HG03025 (cell line): ENCODE data around the gene CDH23.

Source experiments
- ATAC-seq: cut with Tn5 transposase; IDR thresholded peaks from one replicate; pipeline ENCODE4 v1.9.1; 2021; ENCODE audit warnings: mild to moderate bottlenecking, moderate library complexity; ENCODE audit not compliant: unreplicated experiment, low FRiP score

The CDH23 gene

GRCh38 chr10:71437537-71438092, 40.9 kb downstream of the CDH23 start:
- ATAC-seq = no peak

GRCh38 chr10:71438761-71439160, 42.0 kb downstream of the CDH23 start:
- no peak for ATAC-seq

- no peak for ATAC-seq
Measured at GRCh38 chr10:71439670-71440425, 43.1 kb downstream of the CDH23 start.

GRCh38 chr10:71440506-71441035, 43.9 kb downstream of the CDH23 start:
- no peak for ATAC-seq

- no peak for ATAC-seq
Measured at GRCh38 chr10:71442000-71442399, 45.3 kb downstream of the CDH23 start.

- ATAC-seq = no peak
Measured at GRCh38 chr10:71442859-71443570, 46.3 kb downstream of the CDH23 start.

- ATAC-seq = no peak
Measured at GRCh38 chr10:71443676-71444075, 47.0 kb downstream of the CDH23 start.

- ATAC-seq = no peak
Measured at GRCh38 chr10:71444284-71445054, 47.7 kb downstream of the CDH23 start.

- ATAC-seq = no peak
Measured at GRCh38 chr10:71447676-71448075, 51.0 kb downstream of the CDH23 start.

- no peak for ATAC-seq
Measured at GRCh38 chr10:71448146-71448545, 51.4 kb downstream of the CDH23 start.

- ATAC-seq = no peak
Measured at GRCh38 chr10:71449026-71449425, 52.3 kb downstream of the CDH23 start.

- ATAC-seq = no peak
Measured at GRCh38 chr10:71451754-71452153, 55.0 kb downstream of the CDH23 start.

- no peak for ATAC-seq
Measured at GRCh38 chr10:71453186-71453585, 56.5 kb downstream of the CDH23 start.

GRCh38 chr10:71454347-71454746, 57.6 kb downstream of the CDH23 start:
- no peak for ATAC-seq

GRCh38 chr10:71455035-71455434, 58.3 kb downstream of the CDH23 start:
- ATAC-seq = no peak

- ATAC-seq = no peak
Measured at GRCh38 chr10:71456631-71457030, 59.9 kb downstream of the CDH23 start.

- ATAC-seq = no peak
Measured at GRCh38 chr10:71457908-71458307, 61.2 kb downstream of the CDH23 start.

GRCh38 chr10:71458387-71458786, 61.7 kb downstream of the CDH23 start:
- ATAC-seq = no peak

GRCh38 chr10:71459513-71459912, 62.8 kb downstream of the CDH23 start:
- ATAC-seq = no peak

GRCh38 chr10:71460615-71461014, 63.9 kb downstream of the CDH23 start:
- no peak for ATAC-seq

GRCh38 chr10:71461457-71461856, 64.7 kb downstream of the CDH23 start:
- ATAC-seq = no peak
